ENCODE results near the gene HNRNPK. TPM values are rescaled to one million over a fixed set of nuclear protein-coding genes. Genes with fewer than 3 reads are reported as not detected.
"Not testable (repeated sequence)": the region's sequence is repeated elsewhere in the genome, so short reads cannot be mapped to it uniquely, and the experiment has no call there.

The HNRNPK gene
- total RNA-seq, 1 donor from 2014 or later: 905 TPM

DNA sequence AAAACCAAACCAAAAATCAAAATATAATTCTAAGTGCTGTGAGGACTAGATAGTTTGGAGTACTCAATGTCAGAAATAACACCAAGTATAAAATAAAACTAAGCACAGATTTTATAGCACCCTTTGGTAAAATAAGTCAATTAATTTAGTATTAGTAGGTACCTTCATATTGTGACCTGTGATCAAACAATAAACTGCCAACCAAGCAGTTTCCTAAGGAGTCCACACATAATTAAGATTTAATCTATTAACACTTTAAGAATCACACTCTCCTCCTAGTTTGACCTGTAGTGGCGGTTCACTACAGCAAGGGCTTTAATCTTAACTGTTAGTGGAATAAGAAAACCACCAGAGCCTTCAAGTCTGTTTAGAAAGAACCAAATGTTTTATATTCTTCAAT, 2.8 kb downstream of the HNRNPK start:
- no peak for DNase-seq (ENCODE audit: low read depth, low spot score)

DNA sequence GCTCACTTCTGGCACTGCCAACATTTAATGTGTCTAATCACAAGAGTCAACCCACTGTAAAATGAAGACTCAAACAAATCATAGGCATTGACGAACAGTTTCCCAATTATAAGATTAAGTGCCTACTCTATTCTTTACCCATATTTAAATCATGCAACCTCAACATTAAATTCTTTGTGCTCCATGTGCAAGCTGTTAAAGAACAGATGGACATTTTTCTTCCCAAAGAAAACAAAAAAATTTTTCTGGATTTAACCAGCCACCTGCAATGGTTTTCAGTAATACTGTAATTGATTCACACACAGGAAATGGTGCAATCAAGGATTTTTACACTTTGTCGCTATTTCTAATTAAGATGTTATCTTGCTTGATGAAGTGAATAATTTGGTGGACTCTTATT, 3.6 kb downstream of the HNRNPK start:
- DNase-seq (ENCODE audit: low read depth, low spot score): no peak

DNA sequence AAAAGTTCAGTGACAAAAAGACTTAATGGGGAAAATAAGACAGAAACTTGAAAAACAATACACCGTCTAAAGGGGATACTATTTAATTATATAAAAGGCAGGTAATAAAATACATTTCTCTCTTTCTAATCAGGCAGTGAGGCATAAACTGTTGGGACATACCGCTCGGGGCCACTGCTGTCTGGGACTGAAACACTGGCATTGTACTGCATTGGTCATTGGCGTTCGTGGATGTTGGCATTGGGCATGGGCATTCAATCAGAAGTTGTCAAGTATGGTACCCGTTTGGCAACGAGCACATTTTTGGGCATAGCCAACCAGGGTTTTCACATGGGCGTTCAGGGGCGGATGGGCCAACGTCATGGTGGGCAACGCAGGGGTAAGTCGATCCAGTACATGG, 4.7 kb downstream of the HNRNPK start:
- DNase-seq (ENCODE audit: low read depth, low spot score): no peak

DNA sequence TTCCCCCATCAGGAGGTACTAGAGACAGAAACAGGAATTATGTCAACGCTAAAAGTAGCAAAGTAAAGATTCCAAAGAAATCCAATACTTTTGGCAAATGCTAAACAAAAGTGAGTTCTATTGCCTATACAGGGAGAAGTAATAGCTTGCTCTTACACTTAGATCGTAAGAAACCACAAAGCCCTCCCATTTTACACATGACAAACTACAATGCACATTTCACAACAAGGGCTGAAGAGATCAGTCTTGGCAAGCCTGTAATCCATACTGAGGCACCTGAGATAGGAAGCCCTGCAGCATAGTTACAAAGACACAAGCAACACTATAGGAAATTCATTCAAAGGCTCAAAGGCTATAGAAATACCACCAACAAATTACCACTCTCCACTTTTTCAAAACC, 7.7 kb downstream of the HNRNPK start:
- no peak for DNase-seq (ENCODE audit: low read depth, low spot score)

DNA sequence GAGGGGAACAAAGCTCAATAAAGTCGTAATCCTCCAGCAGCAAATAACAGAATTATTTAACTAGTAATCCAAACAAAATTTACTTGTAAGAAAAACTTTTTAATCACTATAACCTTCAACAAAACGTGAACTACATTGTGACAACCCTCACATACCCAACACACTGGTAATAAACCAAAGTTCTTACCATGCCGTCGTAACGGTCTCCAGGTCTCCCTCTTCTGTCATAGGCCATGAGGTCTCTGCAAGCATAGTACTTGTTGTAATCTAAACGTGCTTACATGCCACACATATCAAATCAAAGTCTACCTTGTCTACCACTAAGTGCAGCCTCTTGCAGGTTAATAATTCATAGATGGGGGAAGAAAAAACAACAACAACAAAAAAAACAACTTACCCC, 8.5 kb downstream of the HNRNPK start:
- no peak for DNase-seq (ENCODE audit: low read depth, low spot score)

DNA sequence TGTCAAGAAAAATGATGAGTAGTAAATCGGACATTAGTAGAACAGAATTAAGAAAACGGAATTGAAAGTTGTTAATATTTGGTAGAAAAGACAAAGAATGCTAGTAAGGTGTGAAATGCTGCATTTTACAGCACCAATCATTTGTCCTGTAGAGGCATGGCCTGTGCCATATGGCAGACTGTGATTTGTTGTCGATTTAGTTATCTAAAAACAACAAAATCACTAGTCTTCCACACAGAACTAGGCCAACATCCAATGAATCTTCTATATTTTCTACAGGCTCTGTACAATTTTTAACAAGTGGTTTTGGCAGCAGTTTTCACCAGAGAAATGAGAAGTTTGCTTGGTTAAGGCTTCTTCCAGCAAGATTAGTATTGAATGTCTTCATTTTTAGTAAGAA, 10.4 kb downstream of the HNRNPK start:
- DNase-seq (ENCODE audit: low read depth, low spot score): no peak

DNA sequence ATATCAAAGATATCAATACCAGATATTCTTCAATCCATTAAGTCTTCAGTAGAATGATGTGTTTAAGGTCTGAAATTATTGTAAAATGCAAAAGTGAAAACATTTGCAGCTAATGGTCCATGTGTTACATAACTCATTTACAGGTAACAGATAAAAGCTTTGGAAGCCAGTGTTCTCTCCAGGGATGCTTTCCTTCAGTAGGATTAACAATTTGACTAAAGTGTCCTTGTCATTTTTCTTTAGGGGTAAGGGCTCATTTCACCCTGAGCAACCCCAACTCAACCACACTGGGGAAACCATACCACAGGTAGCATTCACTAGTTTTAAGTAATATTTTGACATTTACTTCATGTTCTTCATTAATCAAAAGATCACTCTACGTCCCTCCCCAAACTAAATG, 12.9 kb downstream of the HNRNPK start:
- DNase-seq (ENCODE audit: low read depth, low spot score): no peak

DNA sequence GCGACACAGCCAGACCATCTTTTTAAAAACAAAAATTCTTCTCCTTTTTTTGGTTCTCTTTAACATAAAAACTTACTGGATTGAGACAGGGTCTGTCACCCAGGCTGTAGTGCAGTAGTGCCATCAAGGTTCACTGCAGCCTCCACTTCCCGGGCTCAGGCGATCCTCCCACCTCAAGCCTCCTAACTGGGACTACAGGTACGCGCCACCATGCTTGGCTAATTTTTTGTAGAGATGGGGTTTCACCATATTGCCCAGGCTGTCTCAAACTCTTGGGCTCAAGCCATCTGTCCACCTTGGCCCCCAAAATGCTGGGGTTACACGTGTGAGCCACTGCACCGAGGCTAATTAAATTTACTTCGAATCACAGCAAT, 13.8 kb downstream of the HNRNPK start:
- DNase-seq (ENCODE audit: low read depth, low spot score): no peak

DNA sequence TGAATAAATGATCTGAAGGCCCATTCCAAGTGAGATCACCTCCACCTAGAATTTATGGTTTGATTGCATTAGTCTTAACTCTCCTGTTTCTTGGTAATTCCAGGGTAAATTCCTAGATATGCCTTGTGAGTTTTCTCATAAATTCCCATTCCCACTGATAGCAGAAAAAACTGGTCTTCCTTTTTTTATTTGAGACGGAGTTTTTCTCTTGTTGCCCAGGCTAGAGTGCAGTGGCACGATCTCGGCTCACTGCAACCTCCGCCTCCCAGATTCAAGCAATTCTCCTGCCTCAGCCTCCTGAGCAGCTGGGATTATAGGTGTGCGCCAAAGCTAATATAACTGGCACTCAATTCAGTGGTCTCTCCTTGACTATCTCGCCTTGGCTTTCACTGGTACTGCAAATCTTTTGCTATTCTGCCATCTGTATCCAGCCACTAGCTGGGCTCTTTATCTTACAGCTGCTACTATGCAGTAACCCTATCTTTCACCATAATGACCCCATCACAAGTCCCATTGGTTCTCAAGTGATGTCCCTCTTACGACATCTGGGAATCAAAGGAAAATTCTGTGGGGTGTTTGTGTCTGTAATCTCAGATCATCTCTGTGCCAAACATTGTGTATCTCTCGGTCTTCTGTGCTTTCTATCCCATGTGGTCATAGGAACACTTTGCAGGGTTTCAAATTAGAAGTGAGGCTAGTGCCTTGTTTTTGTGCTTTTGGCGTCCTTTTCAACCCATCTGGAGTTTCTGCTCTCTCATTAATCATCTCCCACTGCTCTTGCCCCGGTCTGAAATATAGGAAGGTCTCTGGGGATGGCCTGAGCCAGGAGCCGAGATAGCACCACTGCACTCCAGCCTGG, 14.4 kb downstream of the HNRNPK start:
- DNase-seq (ENCODE audit: low read depth, low spot score): no peak

DNA sequence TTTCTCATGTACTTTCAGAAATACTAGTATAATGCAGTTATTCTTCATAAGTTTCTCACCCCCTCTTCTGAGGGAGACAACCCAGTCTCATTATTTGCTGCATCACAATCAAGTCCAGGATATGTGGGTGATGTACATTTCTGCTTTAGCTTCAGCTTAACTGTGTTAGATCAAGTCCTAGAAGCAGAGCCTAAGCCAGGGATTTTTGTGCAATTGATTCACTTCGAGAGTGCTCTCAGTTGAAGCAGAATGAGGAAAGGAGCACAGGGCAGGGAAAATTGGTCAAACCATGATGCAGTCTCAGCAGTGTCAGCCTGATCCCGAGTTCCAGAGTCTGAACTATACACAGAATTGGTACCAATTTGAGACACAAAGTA, 15.1 kb downstream of the HNRNPK start:
- no peak for DNase-seq (ENCODE audit: low read depth, low spot score)

DNA sequence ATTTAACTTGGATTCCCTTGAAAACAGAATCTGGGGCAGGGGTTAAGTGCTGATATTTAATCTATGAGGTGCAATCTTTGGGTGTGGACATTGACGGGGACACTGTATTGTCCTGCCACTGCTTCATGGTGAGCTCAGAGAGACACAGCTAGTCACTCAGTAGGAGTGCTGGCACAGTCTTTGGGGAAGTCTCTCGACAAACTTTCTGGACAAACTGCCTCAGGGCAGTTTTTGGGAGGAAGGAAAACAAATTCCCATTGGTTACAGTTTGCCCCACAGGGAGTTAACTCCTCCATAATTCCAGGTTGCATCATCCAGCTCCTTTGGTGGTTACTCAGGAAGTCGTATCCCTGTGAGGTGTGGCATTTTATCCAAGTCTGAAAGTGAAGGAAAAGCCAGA, 17.9 kb downstream of the HNRNPK start:
- no peak for DNase-seq (ENCODE audit: low read depth, low spot score)

DNA sequence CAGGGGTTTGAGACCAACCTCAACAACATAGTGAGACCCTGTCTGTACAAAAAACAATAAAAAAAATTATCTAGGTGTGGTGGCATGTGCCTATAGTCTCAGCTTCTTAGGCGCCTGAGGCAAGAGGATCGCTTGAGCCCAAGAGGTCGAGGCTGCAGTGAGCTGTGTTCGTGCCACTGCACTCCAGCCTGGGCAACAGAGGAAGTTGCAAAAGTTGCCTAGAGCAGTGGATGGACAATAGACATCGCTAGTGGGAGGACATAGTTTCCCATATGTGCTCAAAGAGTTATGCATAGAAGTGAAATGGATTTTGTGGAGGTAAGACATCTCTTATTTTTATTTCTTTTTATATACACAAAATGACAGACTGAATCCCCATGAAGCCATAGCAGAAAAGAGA, 19.0 kb downstream of the HNRNPK start:
- no peak for DNase-seq (ENCODE audit: low read depth, low spot score)

DNA sequence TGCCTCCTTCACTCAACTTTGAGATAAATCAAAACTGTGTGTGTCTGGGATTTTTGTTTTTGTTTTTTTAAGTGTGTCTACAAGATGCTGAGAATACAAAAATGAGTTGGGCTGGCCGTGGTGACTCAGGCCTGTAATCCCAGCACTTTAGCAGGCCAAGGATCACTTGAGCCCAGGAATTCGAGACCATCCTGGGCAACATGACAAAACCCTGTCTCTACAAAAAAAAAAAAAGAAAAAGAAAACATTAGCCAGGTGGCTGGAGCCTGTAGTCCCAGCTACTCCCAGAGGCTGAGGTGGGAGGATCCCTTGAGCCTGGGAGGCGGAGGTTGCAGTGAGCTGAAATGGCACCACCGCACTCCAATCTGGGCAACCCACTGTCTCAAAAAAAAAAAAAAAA, 21.0 kb downstream of the HNRNPK start:
- DNase-seq (ENCODE audit: low read depth, low spot score): no peak

DNA sequence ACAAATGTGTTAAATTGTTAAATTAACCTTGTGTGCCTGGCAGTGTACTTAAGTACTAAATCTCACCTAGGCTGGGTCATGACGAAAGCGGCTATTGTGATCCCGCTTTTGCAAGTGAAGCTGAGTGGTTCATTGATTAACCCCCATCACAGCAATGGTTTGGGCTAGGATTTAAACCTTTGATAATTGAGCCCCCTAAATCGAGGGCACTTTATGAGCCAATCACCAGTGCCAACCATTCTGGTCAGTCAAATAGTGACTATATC, 22.8 kb downstream of the HNRNPK start:
- no peak for DNase-seq (ENCODE audit: low read depth, low spot score)

DNA sequence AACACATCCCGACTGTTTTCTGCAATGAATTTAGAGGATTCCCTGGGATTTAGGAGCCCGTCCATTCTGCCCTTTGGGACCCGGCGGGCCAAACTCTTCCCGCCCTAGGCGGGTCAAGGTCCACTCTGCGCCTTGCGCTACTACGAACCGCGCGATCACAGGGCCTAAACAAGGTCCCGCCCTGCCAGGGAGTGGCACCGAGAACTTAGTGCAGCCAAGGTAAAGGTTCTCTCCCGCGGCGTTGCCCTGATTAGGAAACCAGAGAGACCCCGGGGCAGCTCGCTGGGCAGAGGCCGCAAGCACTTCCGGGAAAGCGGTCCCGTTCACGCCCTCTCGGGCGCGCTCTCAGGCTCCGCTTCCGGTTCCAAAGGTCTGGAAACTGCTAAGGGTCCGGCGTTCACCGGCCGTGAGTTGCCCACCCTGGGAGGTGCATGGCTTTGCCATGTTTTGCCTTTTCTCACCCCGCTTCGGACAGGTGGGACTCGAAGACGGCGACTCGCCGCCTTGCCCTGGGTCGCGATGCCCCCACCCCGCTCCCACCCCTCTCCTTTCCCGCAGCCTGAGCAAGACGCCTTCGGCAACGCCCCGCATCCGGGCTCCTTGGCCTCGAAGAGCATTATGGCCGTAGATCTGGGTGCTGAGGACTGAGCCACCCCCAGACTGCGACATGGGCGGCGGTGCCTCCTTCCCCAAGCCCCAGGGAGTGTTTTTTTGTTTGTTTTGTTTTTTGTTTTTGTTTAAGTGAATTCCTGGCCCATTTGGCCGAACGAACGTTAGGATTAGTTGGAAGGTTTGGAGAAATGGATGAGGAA, 23.4 kb downstream of the HNRNPK start:
- no peak for DNase-seq (ENCODE audit: low read depth, low spot score)

DNA sequence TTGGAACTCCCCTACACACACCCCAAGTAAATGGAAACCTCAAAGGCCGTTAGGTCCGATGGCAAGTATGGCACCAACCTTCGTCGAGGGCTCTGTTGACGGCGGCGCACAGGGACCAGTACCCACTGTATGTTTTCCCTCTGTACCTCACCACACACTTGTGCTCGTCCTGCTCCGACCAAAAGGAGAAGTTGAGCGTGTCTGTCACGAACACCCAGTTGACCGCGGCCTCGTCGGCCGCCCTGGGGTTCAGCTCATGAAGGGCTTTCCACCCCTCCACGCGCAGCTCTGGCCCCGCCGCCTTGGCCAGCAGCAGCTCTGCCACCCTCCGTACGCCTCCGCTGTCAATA, 24.0 kb downstream of the HNRNPK start:
- no peak for DNase-seq (ENCODE audit: low read depth, low spot score)

DNA sequence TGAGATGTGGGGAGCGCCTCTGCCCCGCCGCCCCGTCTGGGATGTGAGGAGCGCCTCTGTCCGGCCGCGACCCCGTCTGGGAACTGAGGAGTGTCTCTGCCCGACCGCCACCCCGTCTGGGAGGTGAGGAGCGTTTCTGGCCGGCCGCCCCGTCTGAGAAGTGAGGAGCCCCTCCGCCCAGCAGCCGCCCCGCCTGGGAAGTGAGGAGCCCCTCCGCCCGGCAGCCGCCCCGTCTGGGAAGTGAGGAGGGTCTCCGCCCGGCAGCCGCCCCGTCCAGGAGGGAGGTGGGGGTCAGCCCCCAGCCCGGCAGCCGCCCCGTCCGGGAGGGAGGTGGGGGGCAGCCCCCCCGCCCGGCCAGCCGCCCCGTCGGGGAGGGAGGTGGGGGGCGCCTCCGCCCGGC, 31.9 kb downstream of the HNRNPK start:
- not testable (repeated sequence) for DNase-seq (ENCODE audit: low read depth, low spot score)

DNA sequence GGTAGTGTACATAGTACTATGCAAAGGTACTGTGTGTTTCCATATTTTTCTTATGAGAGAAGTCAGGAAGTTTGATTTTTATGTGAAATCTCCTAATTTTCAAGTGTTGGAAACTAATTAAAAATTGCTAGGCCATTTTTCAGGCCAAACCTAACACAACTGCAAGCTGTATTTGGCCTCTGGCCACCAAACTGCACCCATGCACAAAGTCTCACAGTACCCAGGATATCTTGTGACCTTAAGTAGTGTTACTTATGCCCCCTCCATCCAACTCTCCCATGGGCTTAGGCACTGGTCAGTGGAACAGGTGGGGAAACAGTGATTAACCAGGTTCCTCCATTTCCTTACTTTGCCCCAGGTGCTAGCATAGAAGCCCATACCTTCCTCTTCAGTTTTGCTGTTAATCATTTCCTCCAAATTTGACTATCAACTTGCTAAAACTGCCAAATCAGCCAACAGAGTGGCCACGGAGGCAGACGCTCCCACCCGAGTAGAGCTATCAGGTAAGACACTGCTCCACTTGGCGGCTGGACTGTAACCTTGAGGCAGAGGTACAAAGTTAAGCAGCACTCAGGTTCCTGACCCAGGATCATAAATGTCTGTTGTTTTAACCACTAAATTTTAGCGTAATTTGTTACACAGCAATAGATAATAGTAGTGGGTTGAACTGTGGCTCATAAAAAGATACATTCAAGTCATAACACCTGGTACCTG, 39.3 kb downstream of the HNRNPK start:
- no peak for DNase-seq (ENCODE audit: low read depth, low spot score)

DNA sequence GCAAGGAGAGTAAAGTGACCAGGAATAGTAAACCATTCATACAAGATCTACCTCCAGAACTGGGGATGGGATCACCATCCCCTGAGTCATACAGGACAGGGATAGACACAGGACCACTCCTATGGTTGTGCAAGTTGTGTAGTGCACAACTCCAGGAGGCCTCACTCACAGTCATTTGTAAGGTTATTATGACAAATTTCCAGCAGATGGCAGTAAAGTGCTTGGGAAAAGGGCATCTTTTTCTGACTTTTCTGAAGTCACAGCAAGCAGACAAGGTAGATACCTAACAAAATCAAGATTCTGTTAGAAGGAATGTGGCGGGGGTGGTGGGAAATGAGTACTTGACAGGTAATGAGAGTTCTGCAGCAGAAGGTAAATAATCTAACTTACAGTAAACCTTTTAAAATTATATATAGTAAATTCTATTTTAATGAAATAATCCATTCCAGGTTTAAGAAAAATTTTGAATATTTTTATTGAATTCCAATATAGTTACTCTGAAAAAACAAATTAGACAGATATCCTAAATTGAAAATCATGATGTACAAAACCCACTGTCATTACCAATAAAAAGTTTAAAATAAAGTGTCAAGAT, 42.1 kb downstream of the HNRNPK start:
- DNase-seq (ENCODE audit: low read depth, low spot score): no peak

DNA sequence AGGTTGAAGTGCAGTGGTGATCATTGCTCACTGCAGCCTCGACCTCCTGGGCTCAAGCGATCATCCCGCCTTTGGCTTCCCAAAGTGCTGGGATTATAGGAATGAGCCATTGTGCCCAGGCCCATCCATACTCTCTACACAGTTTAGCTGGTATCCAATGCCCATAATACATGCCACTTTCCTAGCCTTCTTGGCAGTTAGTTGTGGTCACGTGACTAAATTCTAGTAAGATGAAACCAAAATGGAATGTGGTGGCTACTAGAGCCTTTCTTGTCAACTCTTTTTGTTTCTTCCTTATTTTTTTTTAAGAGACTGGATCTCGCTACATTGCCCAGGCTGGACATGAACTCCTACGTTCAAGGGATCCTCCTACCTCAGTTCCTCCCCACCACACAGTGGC, 43.5 kb downstream of the HNRNPK start:
- no peak for DNase-seq (ENCODE audit: low read depth, low spot score)

DNA sequence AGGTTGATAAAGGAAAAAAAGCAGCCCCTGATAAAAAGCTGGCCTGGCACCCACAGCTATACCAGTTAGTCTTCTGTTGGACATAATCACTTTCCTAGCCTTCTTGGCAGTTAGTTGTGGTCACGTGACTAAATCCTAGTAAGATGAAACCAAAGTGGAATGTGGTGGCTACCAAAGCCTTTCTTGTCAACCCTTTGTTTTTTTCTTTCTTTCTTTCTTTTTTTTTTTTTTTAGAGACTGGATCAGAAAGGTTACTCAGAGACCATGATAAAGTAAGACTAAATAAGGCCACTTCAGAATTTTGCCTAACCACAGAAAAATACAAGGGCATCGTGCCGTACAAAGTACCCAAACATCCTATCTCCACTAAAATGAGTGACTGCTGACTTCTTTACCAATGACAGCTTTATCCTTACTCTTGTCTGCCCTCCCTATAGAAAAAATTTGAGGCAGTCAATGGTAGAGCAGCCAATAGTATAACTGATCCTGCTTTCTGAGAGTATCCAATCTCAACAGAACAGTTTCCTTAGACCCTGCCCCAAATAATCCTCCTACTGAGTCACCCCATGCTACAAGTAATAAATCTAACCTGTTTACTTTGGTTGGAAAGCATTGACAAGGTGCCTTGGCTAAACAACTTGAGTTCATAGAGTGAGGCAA, 44.6 kb downstream of the HNRNPK start:
- DNase-seq (ENCODE audit: low read depth, low spot score): no peak
